ENCODE results near the gene FBRS. TPM values are rescaled to one million over a fixed set of nuclear protein-coding genes. Genes with fewer than 3 reads are reported as not detected.

FBRS gene
- total and polyA plus RNA-seq, 2 of the 13 experiments (the other 11 are each of a cell fraction or from before 2014, with no cell fraction given), result 13.7 to 16.2 TPM

DNA sequence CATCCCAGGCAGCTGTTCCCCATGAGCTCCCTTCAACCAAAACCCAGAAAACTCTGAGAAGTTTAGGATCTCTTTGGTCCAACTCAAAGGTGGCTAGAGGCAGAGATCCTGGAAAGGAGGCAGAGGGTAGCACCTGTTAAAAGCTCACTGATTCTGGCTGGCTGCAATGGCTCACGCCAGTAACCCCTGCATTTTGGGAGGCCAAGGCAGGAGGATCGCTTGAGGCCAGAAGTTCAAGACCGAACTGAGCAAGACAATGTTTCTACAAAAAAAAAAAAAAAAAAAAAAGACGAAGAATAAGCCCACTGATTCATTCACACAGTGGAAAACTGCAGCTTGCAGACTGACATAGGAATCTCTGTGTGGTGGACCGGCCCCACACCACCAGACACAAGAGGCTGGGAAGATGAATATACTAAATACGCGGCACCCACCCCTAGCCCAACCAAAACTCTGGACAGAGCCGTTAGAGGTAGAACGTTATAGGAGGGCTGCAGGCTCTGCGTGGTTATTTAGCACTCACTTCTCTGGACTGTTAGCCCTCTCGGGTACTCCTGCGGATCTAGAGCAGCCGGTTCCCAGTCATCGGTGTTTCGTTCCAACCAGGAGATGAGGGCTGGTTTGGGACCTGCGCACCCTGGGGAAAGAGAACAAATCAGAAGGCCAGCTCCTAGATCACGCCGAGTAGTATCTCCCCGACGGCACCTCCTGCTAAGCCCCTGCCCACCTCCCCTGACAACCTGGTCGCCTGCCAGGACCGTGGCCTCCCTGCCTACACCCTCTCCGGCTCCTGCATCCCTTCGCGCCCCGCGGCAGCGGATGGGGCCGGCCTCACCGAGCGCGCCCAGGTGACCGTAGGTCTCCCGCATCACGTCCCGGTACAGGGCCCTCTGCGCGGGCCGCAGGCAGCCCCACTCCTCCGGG is 49.0 kb upstream of the FBRS start (continued):
- TF ChIP-seq SRSF1 (optimal IDR thresholded peaks at IDR 0.05; ENCODE audit: low read depth, low read length) (no peak), HOXD1 (CRISPR knock-in tag; IDR thresholded peaks at IDR 0.05) (no peak), NR2F1 (CRISPR knock-in tag; IDR thresholded peaks at IDR 0.05) (no peak; a peak in 1 of 4 replicates), ZNF572 (CRISPR knock-in tag; IDR thresholded peaks at IDR 0.05) (no peak), ASH2L (IDR thresholded peaks at IDR 0.05; ENCODE audit: insufficient read length, low read depth, low read length) (no peak), KDM1A (CRISPR knock-in tag; IDR thresholded peaks at IDR 0.05) (no peak), TCF7 (IDR thresholded peaks at IDR 0.05; ENCODE audit: low read depth) (no peak), ZBTB7A (CRISPR knock-in tag; IDR thresholded peaks at IDR 0.05) (no peak), ZNF674 (CRISPR knock-in tag; IDR thresholded peaks at IDR 0.05; ENCODE audit: low read depth) (peak; percentile 71; the same call in 1 of the 2 replicates), NFATC3 (CRISPR knock-in tag; IDR thresholded peaks at IDR 0.05) (no peak; the same call in 1 of the 2 replicates), REPIN1 (CRISPR knock-in tag; IDR thresholded peaks at IDR 0.05; ENCODE audit: borderline replicate concordance, low read depth) (no peak; the same call in none of the 2 replicates), ZNF24 (IDR thresholded peaks at IDR 0.05) (no peak), TBL1XR1 (IDR thresholded peaks at IDR 0.05; ENCODE audit: borderline replicate concordance, low read length, partially characterized antibody) (no peak), XBP1 (CRISPR knock-in tag; IDR thresholded peaks at IDR 0.05) (no peak), ONECUT2 (CRISPR knock-in tag; IDR thresholded peaks at IDR 0.05) (no peak), STAT5B (CRISPR knock-in tag; IDR thresholded peaks at IDR 0.05) (no peak), SOX13 (IDR thresholded peaks at IDR 0.05) (no peak), SOX13 (CRISPR knock-in tag; conservative IDR thresholded peaks at IDR 0.05 in 1 of 2, IDR thresholded peaks at IDR 0.05 in 1 of 2) (no peak), NCOA1 (CRISPR knock-in tag; IDR thresholded peaks at IDR 0.05) (no peak), ZNF3 (CRISPR knock-in tag; IDR thresholded peaks at IDR 0.05) (no peak)
- TF ChIP-seq, protein P1, sequence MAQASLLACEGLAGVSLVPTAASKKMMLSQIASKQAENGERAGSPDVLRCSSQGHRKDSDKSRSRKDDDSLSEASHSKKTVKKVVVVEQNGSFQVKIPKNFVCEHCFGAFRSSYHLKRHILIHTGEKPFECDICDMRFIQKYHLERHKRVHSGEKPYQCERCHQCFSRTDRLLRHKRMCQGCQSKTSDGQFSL (CRISPR knock-in tag; IDR thresholded peaks at IDR 0.05), result peak; percentile 21
- TF ChIP-seq, protein P2, sequence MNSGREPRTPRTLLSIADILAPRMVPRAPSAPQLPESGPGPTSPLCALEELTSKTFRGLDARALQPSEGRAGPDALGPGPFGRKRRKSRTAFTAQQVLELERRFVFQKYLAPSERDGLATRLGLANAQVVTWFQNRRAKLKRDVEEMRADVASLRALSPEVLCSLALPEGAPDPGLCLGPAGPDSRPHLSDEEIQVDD (CRISPR knock-in tag; IDR thresholded peaks at IDR 0.05; ENCODE audit: borderline replicate concordance), result no peak
- TF ChIP-seq, protein P3, sequence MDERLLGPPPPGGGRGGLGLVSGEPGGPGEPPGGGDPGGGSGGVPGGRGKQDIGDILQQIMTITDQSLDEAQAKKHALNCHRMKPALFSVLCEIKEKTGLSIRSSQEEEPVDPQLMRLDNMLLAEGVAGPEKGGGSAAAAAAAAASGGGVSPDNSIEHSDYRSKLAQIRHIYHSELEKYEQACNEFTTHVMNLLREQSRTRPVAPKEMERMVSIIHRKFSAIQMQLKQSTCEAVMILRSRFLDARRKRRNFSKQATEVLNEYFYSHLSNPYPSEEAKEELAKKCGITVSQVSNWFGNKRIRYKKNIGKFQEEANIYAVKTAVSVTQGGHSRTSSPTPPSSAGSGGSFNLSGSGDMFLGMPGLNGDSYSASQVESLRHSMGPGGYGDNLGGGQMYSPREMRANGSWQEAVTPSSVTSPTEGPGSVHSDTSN (CRISPR knock-in tag; IDR thresholded peaks at IDR 0.05), result no peak
- TF ChIP-seq, protein P4, sequence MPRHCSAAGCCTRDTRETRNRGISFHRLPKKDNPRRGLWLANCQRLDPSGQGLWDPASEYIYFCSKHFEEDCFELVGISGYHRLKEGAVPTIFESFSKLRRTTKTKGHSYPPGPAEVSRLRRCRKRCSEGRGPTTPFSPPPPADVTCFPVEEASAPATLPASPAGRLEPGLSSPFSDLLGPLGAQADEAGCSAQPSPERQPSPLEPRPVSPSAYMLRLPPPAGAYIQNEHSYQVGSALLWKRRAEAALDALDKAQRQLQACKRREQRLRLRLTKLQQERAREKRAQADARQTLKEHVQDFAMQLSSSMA (CRISPR knock-in tag; IDR thresholded peaks at IDR 0.05), result no peak
- TF ChIP-seq, protein P5, sequence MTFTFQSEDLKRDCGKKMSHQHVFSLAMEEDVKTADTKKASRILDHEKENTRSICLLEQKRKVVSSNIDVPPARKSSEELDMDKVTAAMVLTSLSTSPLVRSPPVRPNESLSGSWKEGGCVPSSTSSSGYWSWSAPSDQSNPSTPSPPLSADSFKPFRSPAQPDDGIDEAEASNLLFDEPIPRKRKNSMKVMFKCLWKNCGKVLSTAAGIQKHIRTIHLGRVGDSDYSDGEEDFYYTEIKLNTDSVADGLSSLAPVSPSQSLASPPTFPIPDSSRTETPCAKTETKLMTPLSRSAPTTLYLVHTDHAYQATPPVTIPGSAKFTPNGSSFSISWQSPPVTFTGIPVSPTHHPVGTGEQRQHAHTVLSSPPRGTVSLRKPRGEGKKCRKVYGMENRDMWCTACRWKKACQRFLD (CRISPR knock-in tag; IDR thresholded peaks at IDR 0.05; ENCODE audit: borderline replicate concordance), result no peak; the same call in 1 of the 2 replicates
- TF ChIP-seq, protein P6, sequence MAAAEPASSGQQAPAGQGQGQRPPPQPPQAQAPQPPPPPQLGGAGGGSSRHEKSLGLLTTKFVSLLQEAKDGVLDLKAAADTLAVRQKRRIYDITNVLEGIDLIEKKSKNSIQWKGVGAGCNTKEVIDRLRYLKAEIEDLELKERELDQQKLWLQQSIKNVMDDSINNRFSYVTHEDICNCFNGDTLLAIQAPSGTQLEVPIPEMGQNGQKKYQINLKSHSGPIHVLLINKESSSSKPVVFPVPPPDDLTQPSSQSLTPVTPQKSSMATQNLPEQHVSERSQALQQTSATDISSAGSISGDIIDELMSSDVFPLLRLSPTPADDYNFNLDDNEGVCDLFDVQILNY (CRISPR knock-in tag; conservative IDR thresholded peaks at IDR 0.05), result peak; percentile 65; the same call in 1 of the 2 replicates
